C4-2B (cell line): Measurements from ENCODE around the gene DENND1A.

ENCODE experiments used
- CTCF ChIP-seq: fragments of 450-650 bp; conservative IDR thresholded peaks from 2 replicates; pipeline ENCODE4 v1.5.1; 2017; ENCODE audit warnings: mild to moderate bottlenecking
- ZFX ChIP-seq: fragments of 450-650 bp; IDR thresholded peaks from 2 replicates; pipeline ENCODE4 v1.6.1; 2017

- TF ChIP-seq CTCF (no peak), ZFX (no peak)
Measured at GRCh38 chr9:123832858-123833650, 96.9 kb downstream of the DENND1A start.
